GM23248 (cell line): ENCODE results near the gene TPI1.

Source experiments
- EZH2 ChIP-seq: fragments of 200-600 bp; sonication (generic); IDR thresholded peaks from 2 replicates; pipeline ENCODE4 v1.6.1; 2018; ENCODE audit warnings: antibody characterized with exemption, mild to moderate bottlenecking; ENCODE audit not compliant: insufficient read depth, poor library complexity, severe bottlenecking
- EZH2phosphoT487 ChIP-seq: fragments of 200-600 bp; sonication (generic); IDR thresholded peaks from 2 replicates; pipeline ENCODE4 v1.6.1; 2018; ENCODE audit warnings: antibody characterized with exemption, moderate library complexity, mild to moderate bottlenecking, low read depth; ENCODE audit not compliant: insufficient read depth

GRCh38 chr12:6854036-6854435, 13.3 kb upstream of the TPI1 start:
- no peak for TF ChIP-seq EZH2
- no peak for TF ChIP-seq EZH2phosphoT487
